ENCODE results near the gene GRWD1. TPM values are rescaled to one million over a fixed set of nuclear protein-coding genes. Genes with fewer than 3 reads are reported as not detected.

GRWD1 gene
- total RNA-seq, 3 donors from 2014 or later, result 19.7 to 26.8 (median 24.3) TPM

DNA sequence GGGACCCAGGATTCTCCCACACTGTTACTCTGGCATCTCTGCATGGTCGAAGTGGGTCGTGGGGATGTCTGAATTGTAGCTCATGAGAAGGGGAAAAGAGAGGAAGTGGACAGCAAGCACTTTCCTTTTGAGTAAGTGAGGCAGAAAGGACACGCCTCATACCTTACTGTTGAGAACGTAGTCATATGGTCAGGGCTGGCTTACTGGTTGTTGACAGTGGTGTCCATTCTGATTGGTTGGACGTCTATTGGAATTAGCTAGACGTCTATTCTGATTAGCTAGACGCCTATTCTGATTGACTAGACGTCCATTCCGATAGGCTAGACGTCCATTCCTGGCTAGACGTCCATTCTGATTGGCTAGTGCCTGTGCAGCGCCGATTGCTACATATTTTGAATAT is 39.9 kb upstream of the GRWD1 start:
- Histone ChIP-seq H3K9me3 (no peaks in the 10 kb centered on the region), H3K4me1 (ENCODE audit: low read depth) (no peaks in the 10 kb centered on the region), H3K36me3 (ENCODE audit: low read depth) (no peaks in the 10 kb centered on the region), H3K4me3 (no peak overlapping the region)
- no peak for ATAC-seq
- TF ChIP-seq CTCF (IDR thresholded peaks at IDR 0.05), result no peak
- no peak for DNase-seq
- intact Hi-C loops (cut with DNase I, micrococcal nuclease), result no loop called here

DNA sequence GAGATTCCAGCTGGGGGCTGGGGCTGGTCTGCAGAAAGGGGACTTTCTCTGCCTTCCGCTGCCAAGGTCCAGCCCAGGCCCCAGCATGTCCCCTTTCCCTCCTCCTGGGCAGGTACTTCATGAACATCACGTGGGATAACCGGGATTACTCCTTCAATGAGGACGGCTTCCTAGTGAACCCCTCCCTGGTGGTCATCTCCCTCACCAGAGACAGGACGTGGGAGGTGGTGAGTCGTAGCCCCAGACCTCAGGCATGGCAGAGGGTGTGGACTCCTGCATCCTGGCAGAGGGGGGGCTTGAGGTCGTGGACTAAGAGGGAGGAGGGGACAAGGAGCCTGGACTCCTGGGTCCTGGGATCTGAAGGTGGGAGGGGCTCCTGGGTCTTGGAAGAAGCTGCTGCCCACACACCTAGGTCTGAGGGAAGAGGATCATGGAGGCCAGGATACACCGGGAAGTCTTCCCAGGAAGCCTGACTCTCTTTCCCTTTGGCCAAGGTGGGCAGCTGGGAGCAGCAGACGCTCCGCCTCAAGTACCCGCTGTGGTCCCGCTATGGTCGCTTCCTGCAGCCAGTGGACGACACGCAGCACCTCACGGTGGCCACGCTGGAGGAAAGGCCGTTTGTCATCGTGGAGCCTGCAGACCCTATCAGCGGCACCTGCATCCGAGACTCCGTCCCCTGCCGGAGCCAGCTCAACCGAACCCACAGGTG is 31.8 kb upstream of the GRWD1 start:
- intact Hi-C loops (cut with DNase I, micrococcal nuclease), result no loop called here
- DNase-seq, result peak in 1 of 3 donors; percentile 5
- ATAC-seq, result no peak
- no peaks in the 10 kb centered on the region for H3K36me3 ChIP-seq (ENCODE audit: low read depth)
- no peak overlapping the region for H3K4me3 ChIP-seq
- no peaks in the 10 kb centered on the region for H3K9me3 ChIP-seq
- H3K4me1 ChIP-seq (ENCODE audit: low read depth), result no peaks in the 10 kb centered on the region
- TF ChIP-seq CTCF (IDR thresholded peaks at IDR 0.05), result no peak

GRCh38 chr19:48415395-48415794 is 30.4 kb upstream of the GRWD1 start:
- DNase-seq (peak; percentile 89 to 91 (median 90)), ATAC-seq (peak; percentile 97)
- H3K4me3 ChIP-seq, result no peak overlapping the region
- intact Hi-C loops (cut with DNase I, micrococcal nuclease), result no loop called here
- no peaks in the 10 kb centered on the region for H3K4me1 ChIP-seq (ENCODE audit: low read depth)
- no peaks in the 10 kb centered on the region for H3K36me3 ChIP-seq (ENCODE audit: low read depth)
- TF ChIP-seq CTCF (IDR thresholded peaks at IDR 0.05), result no peak
- no peaks in the 10 kb centered on the region for H3K9me3 ChIP-seq

GRCh38 chr19:48415806-48416221 is 30.0 kb upstream of the GRWD1 start:
- no peaks in the 10 kb centered on the region for H3K9me3 ChIP-seq
- H3K4me3 ChIP-seq, result no peak overlapping the region
- ATAC-seq (no peak), DNase-seq (no peak)
- no peaks in the 10 kb centered on the region for H3K4me1 ChIP-seq (ENCODE audit: low read depth)
- no peak for TF ChIP-seq CTCF (IDR thresholded peaks at IDR 0.05)
- intact Hi-C loops (cut with DNase I, micrococcal nuclease), result no loop called here
- H3K36me3 ChIP-seq (ENCODE audit: low read depth), result no peaks in the 10 kb centered on the region

GRCh38 chr19:48417421-48417820 is 28.4 kb upstream of the GRWD1 start:
- no peak for TF ChIP-seq CTCF (IDR thresholded peaks at IDR 0.05)
- H3K4me3 ChIP-seq, result no peak overlapping the region
- DNase-seq (no peak), ATAC-seq (no peak)
- no peaks in the 10 kb centered on the region for H3K36me3 ChIP-seq (ENCODE audit: low read depth)
- H3K4me1 ChIP-seq (ENCODE audit: low read depth), result no peaks in the 10 kb centered on the region
- H3K9me3 ChIP-seq, result no peaks in the 10 kb centered on the region
- intact Hi-C loops (cut with DNase I, micrococcal nuclease), result no loop called here

All from mucosa of descending colon (tissue), 3 donors.